Measurements from ENCODE around the gene ADCY2.

ADCY2 gene

GRCh38 chr5:7877851-7878250 lies 481.9 kb downstream of the ADCY2 start:
- no peak for DNase-seq

- no peak for DNase-seq
Observed at GRCh38 chr5:7878381-7878873, 482.5 kb downstream of the ADCY2 start.

Measured in KG1 (cell line).